SK-N-SH treated with all-trans-retinoic acid at 6 μM for 48 hours (cell line): ENCODE measurements around the gene SURF4.

Source experiments
- ARNTL ChIP-seq: fragments of 450-650 bp; formaldehyde crosslinking; IDR thresholded peaks from 2 replicates; pipeline ENCODE4 v1.5.0; 2020; ENCODE audit warnings: low read depth, mild to moderate bottlenecking, moderate library complexity, borderline replicate concordance
- BACH2 ChIP-seq: fragments of 250-450 bp; sonication (Bioruptor Pico); IDR thresholded peaks from 2 replicates; pipeline ENCODE4 v1.9.0; 2021; ENCODE audit warnings: mild to moderate bottlenecking, borderline replicate concordance
- ESRRG ChIP-seq: fragments of 250-450 bp; sonication (Bioruptor Pico); IDR thresholded peaks from 2 replicates; pipeline ENCODE4 v1.6.1; 2021; ENCODE audit warnings: mild to moderate bottlenecking
- PPARA ChIP-seq: fragments of 250-450 bp; sonication (Bioruptor Pico); IDR thresholded peaks from 2 replicates; pipeline ENCODE4 v1.5.0; 2020; ENCODE audit warnings: mild to moderate bottlenecking, borderline replicate concordance
- RARB ChIP-seq: fragments of 250-450 bp; sonication (Bioruptor Pico); IDR thresholded peaks from 2 replicates; pipeline ENCODE4 v1.8.0; 2021; ENCODE audit warnings: mild to moderate bottlenecking, moderate library complexity
- SNAI2 ChIP-seq: fragments of 250-450 bp; sonication (Bioruptor Pico); IDR thresholded peaks from 2 replicates; pipeline ENCODE4 v1.5.0; 2020; ENCODE audit warnings: mild to moderate bottlenecking, moderate library complexity
- TOX ChIP-seq: fragments of 250-450 bp; sonication (Bioruptor Pico); IDR thresholded peaks from 2 replicates; pipeline ENCODE4 v1.8.0; 2021; ENCODE audit warnings: mild to moderate bottlenecking, moderate library complexity, borderline replicate concordance
- ZFP30 ChIP-seq: fragments of 450-650 bp; formaldehyde crosslinking; IDR thresholded peaks from 2 replicates; pipeline ENCODE4 v1.5.0; 2022; ENCODE audit warnings: mild to moderate bottlenecking, moderate library complexity
- ZNF565 ChIP-seq: fragments of 450-650 bp; formaldehyde crosslinking; conservative IDR thresholded peaks from 2 replicates; pipeline ENCODE4 v1.5.0; 2020; ENCODE audit warnings: low read depth, mild to moderate bottlenecking, moderate library complexity
- ZNF70 ChIP-seq: fragments of 450-650 bp; formaldehyde crosslinking; IDR thresholded peaks from 2 replicates; pipeline ENCODE4 v1.5.0; 2020; ENCODE audit warnings: mild to moderate bottlenecking, moderate library complexity
- TF ChIP-seq, protein P1 (sequence below): fragments of 250-450 bp; sonication (Bioruptor Pico); IDR thresholded peaks from 2 replicates; pipeline ENCODE4 v1.8.0; 2020; ENCODE audit warnings: mild to moderate bottlenecking, moderate library complexity, borderline replicate concordance
- TF ChIP-seq, protein P2 (sequence below): fragments of 250-450 bp; sonication (Bioruptor Pico); IDR thresholded peaks from 2 replicates; pipeline ENCODE4 v1.5.1; 2020; ENCODE audit warnings: low read depth, mild to moderate bottlenecking, moderate library complexity
- TF ChIP-seq, protein P3 (sequence below): fragments of 250-450 bp; sonication (Bioruptor Pico); IDR thresholded peaks from 2 replicates; pipeline ENCODE4 v1.5.0; 2020; ENCODE audit warnings: mild to moderate bottlenecking, moderate library complexity
- TF ChIP-seq, protein P4 (sequence below): fragments of 250-450 bp; sonication (Bioruptor Pico); IDR thresholded peaks from 2 replicates; pipeline ENCODE4 v1.8.0; 2021; ENCODE audit warnings: low read depth, mild to moderate bottlenecking, moderate library complexity, borderline replicate concordance

DNA sequence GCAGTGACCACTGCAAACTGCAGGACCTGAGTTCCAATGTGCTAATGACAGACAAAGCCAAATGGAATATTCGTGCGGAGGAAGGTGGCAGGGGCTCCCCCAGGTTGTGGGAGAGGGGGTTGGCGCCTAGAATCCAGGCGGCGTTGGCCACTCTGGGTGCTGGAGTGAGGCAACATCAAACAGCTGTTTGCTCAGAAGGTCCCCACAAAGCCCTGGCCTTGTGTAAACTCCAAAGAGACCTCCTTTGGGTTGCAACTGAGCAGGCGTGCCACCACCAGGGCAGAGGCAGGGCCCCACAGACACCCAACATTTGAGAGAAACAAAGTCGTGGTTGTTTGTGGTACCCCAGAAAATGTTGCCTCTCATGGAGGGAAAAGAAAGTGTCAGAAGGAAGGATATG lies 14.9 kb upstream of the SURF4 start:
- no peak for TF ChIP-seq ZNF70 (CRISPR knock-in tag)
- TF ChIP-seq, protein P1, sequence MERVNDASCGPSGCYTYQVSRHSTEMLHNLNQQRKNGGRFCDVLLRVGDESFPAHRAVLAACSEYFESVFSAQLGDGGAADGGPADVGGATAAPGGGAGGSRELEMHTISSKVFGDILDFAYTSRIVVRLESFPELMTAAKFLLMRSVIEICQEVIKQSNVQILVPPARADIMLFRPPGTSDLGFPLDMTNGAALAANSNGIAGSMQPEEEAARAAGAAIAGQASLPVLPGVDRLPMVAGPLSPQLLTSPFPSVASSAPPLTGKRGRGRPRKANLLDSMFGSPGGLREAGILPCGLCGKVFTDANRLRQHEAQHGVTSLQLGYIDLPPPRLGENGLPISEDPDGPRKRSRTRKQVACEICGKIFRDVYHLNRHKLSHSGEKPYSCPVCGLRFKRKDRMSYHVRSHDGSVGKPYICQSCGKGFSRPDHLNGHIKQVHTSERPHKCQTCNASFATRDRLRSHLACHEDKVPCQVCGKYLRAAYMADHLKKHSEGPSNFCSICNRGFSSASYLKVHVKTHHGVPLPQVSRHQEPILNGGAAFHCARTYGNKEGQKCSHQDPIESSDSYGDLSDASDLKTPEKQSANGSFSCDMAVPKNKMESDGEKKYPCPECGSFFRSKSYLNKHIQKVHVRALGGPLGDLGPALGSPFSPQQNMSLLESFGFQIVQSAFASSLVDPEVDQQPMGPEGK (CRISPR knock-in tag) = no peak
- no peak for TF ChIP-seq RARB (CRISPR knock-in tag)
- TF ChIP-seq PPARA (CRISPR knock-in tag) = no peak
- no peak for TF ChIP-seq ARNTL (CRISPR knock-in tag)
- TF ChIP-seq ESRRG (CRISPR knock-in tag) = no peak
- TF ChIP-seq, protein P2, sequence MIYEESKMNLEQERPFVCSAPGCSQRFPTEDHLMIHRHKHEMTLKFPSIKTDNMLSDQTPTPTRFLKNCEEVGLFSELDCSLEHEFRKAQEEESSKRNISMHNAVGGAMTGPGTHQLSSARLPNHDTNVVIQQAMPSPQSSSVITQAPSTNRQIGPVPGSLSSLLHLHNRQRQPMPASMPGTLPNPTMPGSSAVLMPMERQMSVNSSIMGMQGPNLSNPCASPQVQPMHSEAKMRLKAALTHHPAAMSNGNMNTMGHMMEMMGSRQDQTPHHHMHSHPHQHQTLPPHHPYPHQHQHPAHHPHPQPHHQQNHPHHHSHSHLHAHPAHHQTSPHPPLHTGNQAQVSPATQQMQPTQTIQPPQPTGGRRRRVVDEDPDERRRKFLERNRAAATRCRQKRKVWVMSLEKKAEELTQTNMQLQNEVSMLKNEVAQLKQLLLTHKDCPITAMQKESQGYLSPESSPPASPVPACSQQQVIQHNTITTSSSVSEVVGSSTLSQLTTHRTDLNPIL (CRISPR knock-in tag) = no peak
- TF ChIP-seq TOX (CRISPR knock-in tag) = no peak
- TF ChIP-seq ZFP30 (CRISPR knock-in tag) = no peak
- no peak for TF ChIP-seq SNAI2 (CRISPR knock-in tag)
- TF ChIP-seq ZNF565 (CRISPR knock-in tag) = no peak
- no peak for TF ChIP-seq BACH2 (CRISPR knock-in tag)
- TF ChIP-seq, protein P3, sequence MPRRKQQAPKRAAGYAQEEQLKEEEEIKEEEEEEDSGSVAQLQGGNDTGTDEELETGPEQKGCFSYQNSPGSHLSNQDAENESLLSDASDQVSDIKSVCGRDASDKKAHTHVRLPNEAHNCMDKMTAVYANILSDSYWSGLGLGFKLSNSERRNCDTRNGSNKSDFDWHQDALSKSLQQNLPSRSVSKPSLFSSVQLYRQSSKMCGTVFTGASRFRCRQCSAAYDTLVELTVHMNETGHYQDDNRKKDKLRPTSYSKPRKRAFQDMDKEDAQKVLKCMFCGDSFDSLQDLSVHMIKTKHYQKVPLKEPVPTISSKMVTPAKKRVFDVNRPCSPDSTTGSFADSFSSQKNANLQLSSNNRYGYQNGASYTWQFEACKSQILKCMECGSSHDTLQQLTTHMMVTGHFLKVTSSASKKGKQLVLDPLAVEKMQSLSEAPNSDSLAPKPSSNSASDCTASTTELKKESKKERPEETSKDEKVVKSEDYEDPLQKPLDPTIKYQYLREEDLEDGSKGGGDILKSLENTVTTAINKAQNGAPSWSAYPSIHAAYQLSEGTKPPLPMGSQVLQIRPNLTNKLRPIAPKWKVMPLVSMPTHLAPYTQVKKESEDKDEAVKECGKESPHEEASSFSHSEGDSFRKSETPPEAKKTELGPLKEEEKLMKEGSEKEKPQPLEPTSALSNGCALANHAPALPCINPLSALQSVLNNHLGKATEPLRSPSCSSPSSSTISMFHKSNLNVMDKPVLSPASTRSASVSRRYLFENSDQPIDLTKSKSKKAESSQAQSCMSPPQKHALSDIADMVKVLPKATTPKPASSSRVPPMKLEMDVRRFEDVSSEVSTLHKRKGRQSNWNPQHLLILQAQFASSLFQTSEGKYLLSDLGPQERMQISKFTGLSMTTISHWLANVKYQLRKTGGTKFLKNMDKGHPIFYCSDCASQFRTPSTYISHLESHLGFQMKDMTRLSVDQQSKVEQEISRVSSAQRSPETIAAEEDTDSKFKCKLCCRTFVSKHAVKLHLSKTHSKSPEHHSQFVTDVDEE (CRISPR knock-in tag) = no peak
- TF ChIP-seq, protein P4, sequence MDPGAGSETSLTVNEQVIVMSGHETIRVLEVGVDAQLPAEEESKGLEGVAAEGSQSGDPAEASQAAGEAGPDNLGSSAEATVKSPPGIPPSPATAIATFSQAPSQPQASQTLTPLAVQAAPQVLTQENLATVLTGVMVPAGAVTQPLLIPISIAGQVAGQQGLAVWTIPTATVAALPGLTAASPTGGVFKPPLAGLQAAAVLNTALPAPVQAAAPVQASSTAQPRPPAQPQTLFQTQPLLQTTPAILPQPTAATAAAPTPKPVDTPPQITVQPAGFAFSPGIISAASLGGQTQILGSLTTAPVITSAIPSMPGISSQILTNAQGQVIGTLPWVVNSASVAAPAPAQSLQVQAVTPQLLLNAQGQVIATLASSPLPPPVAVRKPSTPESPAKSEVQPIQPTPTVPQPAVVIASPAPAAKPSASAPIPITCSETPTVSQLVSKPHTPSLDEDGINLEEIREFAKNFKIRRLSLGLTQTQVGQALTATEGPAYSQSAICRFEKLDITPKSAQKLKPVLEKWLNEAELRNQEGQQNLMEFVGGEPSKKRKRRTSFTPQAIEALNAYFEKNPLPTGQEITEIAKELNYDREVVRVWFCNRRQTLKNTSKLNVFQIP = no peak
